ENCODE measurements around the gene PRKN.

DNA sequence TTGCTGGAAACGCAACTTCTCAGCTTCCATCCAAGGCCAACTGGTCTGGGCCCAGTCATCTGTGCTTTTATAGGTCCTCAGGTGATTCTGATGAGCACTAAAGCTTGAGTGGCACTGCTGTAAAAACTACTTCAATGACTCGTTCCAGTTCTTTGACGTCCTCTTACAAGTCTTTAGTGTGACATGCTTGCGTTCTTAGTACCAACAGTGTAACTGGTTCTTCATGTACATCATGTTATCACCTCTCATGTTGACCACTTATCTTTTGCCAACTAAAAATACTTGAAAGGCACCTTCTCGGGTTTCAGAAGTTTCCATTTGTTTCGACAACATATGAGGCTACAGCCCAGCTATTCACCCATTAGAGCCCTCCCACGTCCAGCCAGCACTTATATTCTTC, 468.9 kb downstream of the PRKN start:
- TF ChIP-seq, protein P1, sequence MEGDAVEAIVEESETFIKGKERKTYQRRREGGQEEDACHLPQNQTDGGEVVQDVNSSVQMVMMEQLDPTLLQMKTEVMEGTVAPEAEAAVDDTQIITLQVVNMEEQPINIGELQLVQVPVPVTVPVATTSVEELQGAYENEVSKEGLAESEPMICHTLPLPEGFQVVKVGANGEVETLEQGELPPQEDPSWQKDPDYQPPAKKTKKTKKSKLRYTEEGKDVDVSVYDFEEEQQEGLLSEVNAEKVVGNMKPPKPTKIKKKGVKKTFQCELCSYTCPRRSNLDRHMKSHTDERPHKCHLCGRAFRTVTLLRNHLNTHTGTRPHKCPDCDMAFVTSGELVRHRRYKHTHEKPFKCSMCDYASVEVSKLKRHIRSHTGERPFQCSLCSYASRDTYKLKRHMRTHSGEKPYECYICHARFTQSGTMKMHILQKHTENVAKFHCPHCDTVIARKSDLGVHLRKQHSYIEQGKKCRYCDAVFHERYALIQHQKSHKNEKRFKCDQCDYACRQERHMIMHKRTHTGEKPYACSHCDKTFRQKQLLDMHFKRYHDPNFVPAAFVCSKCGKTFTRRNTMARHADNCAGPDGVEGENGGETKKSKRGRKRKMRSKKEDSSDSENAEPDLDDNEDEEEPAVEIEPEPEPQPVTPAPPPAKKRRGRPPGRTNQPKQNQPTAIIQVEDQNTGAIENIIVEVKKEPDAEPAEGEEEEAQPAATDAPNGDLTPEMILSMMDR (IDR thresholded peaks at IDR 0.05; ENCODE audit: insufficient read depth, low read length) = no peak
- TF ChIP-seq, protein P2, sequence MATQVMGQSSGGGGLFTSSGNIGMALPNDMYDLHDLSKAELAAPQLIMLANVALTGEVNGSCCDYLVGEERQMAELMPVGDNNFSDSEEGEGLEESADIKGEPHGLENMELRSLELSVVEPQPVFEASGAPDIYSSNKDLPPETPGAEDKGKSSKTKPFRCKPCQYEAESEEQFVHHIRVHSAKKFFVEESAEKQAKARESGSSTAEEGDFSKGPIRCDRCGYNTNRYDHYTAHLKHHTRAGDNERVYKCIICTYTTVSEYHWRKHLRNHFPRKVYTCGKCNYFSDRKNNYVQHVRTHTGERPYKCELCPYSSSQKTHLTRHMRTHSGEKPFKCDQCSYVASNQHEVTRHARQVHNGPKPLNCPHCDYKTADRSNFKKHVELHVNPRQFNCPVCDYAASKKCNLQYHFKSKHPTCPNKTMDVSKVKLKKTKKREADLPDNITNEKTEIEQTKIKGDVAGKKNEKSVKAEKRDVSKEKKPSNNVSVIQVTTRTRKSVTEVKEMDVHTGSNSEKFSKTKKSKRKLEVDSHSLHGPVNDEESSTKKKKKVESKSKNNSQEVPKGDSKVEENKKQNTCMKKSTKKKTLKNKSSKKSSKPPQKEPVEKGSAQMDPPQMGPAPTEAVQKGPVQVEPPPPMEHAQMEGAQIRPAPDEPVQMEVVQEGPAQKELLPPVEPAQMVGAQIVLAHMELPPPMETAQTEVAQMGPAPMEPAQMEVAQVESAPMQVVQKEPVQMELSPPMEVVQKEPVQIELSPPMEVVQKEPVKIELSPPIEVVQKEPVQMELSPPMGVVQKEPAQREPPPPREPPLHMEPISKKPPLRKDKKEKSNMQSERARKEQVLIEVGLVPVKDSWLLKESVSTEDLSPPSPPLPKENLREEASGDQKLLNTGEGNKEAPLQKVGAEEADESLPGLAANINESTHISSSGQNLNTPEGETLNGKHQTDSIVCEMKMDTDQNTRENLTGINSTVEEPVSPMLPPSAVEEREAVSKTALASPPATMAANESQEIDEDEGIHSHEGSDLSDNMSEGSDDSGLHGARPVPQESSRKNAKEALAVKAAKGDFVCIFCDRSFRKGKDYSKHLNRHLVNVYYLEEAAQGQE (IDR thresholded peaks at IDR 0.05; ENCODE audit: insufficient replicate concordance, low read depth) = no peak
- TF ChIP-seq POLR2AphosphoS5 (IDR thresholded peaks at IDR 0.05; ENCODE audit: low read depth) (no peak), GABPA (IDR thresholded peaks at IDR 0.05; ENCODE audit: low read depth) (no peak), SPI1 (IDR thresholded peaks at IDR 0.05; ENCODE audit: borderline replicate concordance, low read depth) (no peak)
